ENCODE results near the gene RHO. TPM values are rescaled to one million over a fixed set of nuclear protein-coding genes. Genes with fewer than 3 reads are reported as not detected.

RHO gene
- total and polyA plus RNA-seq, 5 donors from 2014 or later = not detected

GRCh38 chr3:129501630-129502029 is 26.8 kb upstream of the RHO start:
- Histone ChIP-seq H3K9me3 (ENCODE audit: control insufficient read depth in 2 of 2, low read length in 2 of 2) (no peaks in the 10 kb centered on the region), H3K4me1 (ENCODE audit: control insufficient read depth, insufficient read depth, low read length, poor library complexity, severe bottlenecking) (no peaks in the 10 kb centered on the region), H3K27me3 (ENCODE audit: control insufficient read depth, insufficient read depth, low read length) (no peaks in the 10 kb centered on the region), H3K27ac (ENCODE audit: insufficient read depth, low read length, poor library complexity, severe bottlenecking) (no peak overlapping the region), H3K36me3 (ENCODE audit: control insufficient read depth, insufficient read depth, low read length) (peaks cover 12% of the 10 kb centered on the region), H3K4me3 (ENCODE audit: low read depth, low read length) (no peak overlapping the region)
- Mint-ChIP-seq H3K27ac (no peak overlapping the region), H3K4me3 (no peak overlapping the region), H3K4me1 (no peaks in the 10 kb centered on the region), H3K9me3 (no peaks in the 10 kb centered on the region), H3K36me3 (peaks cover 42% of the 10 kb centered on the region), H3K27me3 (no peaks in the 10 kb centered on the region)
- DNase-seq = no peak
- ATAC-seq (ENCODE audit: low read depth in 2 of 2) = no peak

DNA sequence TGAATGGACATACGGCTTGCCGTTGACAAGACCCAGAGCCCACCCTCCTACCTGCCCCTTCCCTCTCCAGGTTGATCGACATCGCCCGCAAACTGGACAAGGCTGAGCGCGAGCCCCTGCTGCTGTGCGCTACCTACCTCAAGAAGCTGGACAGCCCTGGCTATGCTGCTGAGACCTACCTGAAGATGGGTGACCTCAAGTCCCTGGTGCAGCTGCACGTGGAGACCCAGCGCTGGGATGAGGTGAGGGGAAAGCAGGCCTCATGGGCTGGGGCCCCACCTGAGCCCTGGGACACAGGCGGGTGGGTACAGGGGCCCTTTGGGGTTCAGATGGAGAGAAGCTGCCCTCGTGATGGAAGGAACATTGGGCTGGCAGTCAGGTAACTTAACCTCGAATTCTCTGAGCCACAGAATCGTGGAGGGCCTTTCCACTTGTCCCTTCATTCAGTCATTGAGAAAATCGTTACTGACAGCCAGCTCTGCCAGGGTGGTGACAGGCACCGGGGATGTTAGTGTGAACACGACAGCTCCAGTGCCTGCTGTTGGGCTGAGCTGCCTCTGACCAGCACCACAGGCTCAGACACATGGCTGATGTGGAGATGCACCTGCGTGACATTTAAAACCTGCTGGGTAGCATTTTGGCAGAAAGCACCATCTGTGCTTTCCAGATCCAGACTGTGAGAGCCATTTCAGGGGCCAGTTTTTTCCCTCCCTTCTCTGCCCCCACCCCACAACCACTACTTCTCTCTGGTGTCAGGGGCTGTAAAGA is 25.6 kb upstream of the RHO start:
- Mint-ChIP-seq H3K36me3 (peaks cover 39% of the 10 kb centered on the region), H3K27me3 (no peaks in the 10 kb centered on the region), H3K27ac (no peak overlapping the region), H3K4me3 (no peak overlapping the region), H3K4me1 (no peaks in the 10 kb centered on the region), H3K9me3 (no peaks in the 10 kb centered on the region)
- DNase-seq (no peak), ATAC-seq (ENCODE audit: low read depth in 2 of 2) (no peak)
- no peaks in the 10 kb centered on the region for H3K4me1 ChIP-seq (ENCODE audit: control insufficient read depth, insufficient read depth, low read length, poor library complexity, severe bottlenecking)
- H3K27ac ChIP-seq (ENCODE audit: insufficient read depth, low read length, poor library complexity, severe bottlenecking) = no peak overlapping the region
- H3K27me3 ChIP-seq (ENCODE audit: control insufficient read depth, insufficient read depth, low read length) = no peaks in the 10 kb centered on the region
- H3K36me3 ChIP-seq (ENCODE audit: control insufficient read depth, insufficient read depth, low read length) = peaks cover 22% of the 10 kb centered on the region
- no peak overlapping the region for H3K4me3 ChIP-seq (ENCODE audit: low read depth, low read length)
- H3K9me3 ChIP-seq (ENCODE audit: control insufficient read depth in 2 of 2, low read length in 2 of 2) = no peaks in the 10 kb centered on the region

DNA sequence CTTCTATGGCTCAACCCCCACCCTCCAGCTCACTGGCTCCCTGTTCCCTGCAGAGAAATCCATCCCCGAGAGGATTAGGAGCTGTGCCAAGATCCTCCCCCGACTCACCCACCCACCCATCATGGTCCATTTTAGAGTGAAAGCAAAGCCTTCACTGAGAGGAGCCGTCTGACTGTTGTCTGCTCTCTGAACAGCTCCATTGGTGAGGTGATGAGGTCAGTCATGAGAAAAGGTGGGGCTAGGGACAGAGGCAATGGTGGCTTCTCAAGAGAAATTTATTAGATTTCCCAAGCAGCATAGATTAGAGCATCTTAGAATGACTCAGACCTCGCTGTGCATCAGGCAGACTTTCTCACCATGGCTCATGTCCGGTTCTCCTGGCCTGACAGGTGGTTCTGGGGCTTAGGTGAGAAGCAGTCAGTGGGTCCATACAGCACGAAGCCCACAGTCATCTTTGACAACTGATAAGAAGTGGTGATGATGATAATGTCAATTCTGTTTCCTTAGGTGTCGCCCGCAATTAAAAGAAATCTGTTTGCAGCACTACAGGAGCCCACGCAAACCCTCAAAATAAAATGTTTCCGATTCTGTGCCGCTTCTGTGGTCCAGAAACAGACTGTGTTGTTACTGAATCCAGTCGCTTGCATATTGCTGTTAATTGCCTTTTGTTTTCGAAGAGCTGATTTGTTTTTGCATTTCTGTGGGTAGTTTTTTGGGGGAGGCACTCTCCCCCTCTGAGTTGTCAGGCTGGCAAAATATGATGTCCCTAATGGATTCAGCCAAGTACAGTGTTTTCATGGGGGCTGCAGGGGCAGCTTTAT is 24.8 kb upstream of the RHO start:
- ATAC-seq (ENCODE audit: low read depth in 2 of 2) = no peak
- Mint-ChIP-seq H3K4me3 (no peak overlapping the region), H3K27me3 (no peaks in the 10 kb centered on the region), H3K4me1 (no peaks in the 10 kb centered on the region), H3K36me3 (peaks cover 42% of the 10 kb centered on the region), H3K9me3 (no peaks in the 10 kb centered on the region), H3K27ac (no peak overlapping the region)
- no peaks in the 10 kb centered on the region for H3K4me1 ChIP-seq (ENCODE audit: control insufficient read depth, insufficient read depth, low read length, poor library complexity, severe bottlenecking)
- DNase-seq = no peak
- H3K4me3 ChIP-seq (ENCODE audit: low read depth, low read length) = no peak overlapping the region
- H3K27me3 ChIP-seq (ENCODE audit: control insufficient read depth, insufficient read depth, low read length) = no peaks in the 10 kb centered on the region
- H3K27ac ChIP-seq (ENCODE audit: insufficient read depth, low read length, poor library complexity, severe bottlenecking) = no peak overlapping the region
- H3K9me3 ChIP-seq (ENCODE audit: control insufficient read depth in 2 of 2, low read length in 2 of 2) = no peaks in the 10 kb centered on the region
- peaks cover 22% of the 10 kb centered on the region for H3K36me3 ChIP-seq (ENCODE audit: control insufficient read depth, insufficient read depth, low read length)

GRCh38 chr3:129504471-129505100 is 23.9 kb upstream of the RHO start:
- Histone ChIP-seq H3K4me3 (ENCODE audit: low read depth, low read length) (no peak overlapping the region), H3K9me3 (ENCODE audit: control insufficient read depth in 2 of 2, low read length in 2 of 2) (no peaks in the 10 kb centered on the region), H3K4me1 (ENCODE audit: control insufficient read depth, insufficient read depth, low read length, poor library complexity, severe bottlenecking) (no peaks in the 10 kb centered on the region), H3K36me3 (ENCODE audit: control insufficient read depth, insufficient read depth, low read length) (peaks cover 22% of the 10 kb centered on the region), H3K27ac (ENCODE audit: insufficient read depth, low read length, poor library complexity, severe bottlenecking) (no peak overlapping the region), H3K27me3 (ENCODE audit: control insufficient read depth, insufficient read depth, low read length) (no peaks in the 10 kb centered on the region)
- no peaks in the 10 kb centered on the region for H3K9me3 Mint-ChIP-seq
- ATAC-seq (ENCODE audit: low read depth in 2 of 2) = no peak
- no peaks in the 10 kb centered on the region for H3K4me1 Mint-ChIP-seq
- no peaks in the 10 kb centered on the region for H3K27me3 Mint-ChIP-seq
- peaks cover 44% of the 10 kb centered on the region for H3K36me3 Mint-ChIP-seq
- no peak overlapping the region for H3K4me3 Mint-ChIP-seq
- H3K27ac Mint-ChIP-seq = no peak overlapping the region
- no peak for DNase-seq

GRCh38 chr3:129505341-129505740 is 23.1 kb upstream of the RHO start:
- no peaks in the 10 kb centered on the region for H3K4me1 Mint-ChIP-seq
- H3K4me3 Mint-ChIP-seq = no peak overlapping the region
- ATAC-seq (ENCODE audit: low read depth in 2 of 2) = no peak
- no peak overlapping the region for H3K27ac ChIP-seq (ENCODE audit: insufficient read depth, low read length, poor library complexity, severe bottlenecking)
- H3K36me3 ChIP-seq (ENCODE audit: control insufficient read depth, insufficient read depth, low read length) = peaks cover 19% of the 10 kb centered on the region
- H3K27me3 ChIP-seq (ENCODE audit: control insufficient read depth, insufficient read depth, low read length) = no peaks in the 10 kb centered on the region
- H3K27me3 Mint-ChIP-seq = no peaks in the 10 kb centered on the region
- no peak for DNase-seq
- no peaks in the 10 kb centered on the region for H3K4me1 ChIP-seq (ENCODE audit: control insufficient read depth, insufficient read depth, low read length, poor library complexity, severe bottlenecking)
- H3K27ac Mint-ChIP-seq = no peak overlapping the region
- no peaks in the 10 kb centered on the region for H3K9me3 Mint-ChIP-seq
- H3K4me3 ChIP-seq (ENCODE audit: low read depth, low read length) = no peak overlapping the region
- peaks cover 43% of the 10 kb centered on the region for H3K36me3 Mint-ChIP-seq
- no peaks in the 10 kb centered on the region for H3K9me3 ChIP-seq (ENCODE audit: control insufficient read depth in 2 of 2, low read length in 2 of 2)

GRCh38 chr3:129506231-129506742 is 22.2 kb upstream of the RHO start:
- no peaks in the 10 kb centered on the region for H3K4me1 ChIP-seq (ENCODE audit: control insufficient read depth, insufficient read depth, low read length, poor library complexity, severe bottlenecking)
- DNase-seq (no peak), ATAC-seq (ENCODE audit: low read depth in 2 of 2) (no peak)
- no peak overlapping the region for H3K4me3 ChIP-seq (ENCODE audit: low read depth, low read length)
- Mint-ChIP-seq H3K9me3 (no peaks in the 10 kb centered on the region), H3K27me3 (no peaks in the 10 kb centered on the region), H3K36me3 (peaks cover 34% of the 10 kb centered on the region), H3K4me1 (peaks cover 0 to 2% (median 0%) of the 10 kb centered on the region in 4 donors), H3K4me3 (no peak overlapping the region), H3K27ac (no peak overlapping the region)
- H3K27me3 ChIP-seq (ENCODE audit: control insufficient read depth, insufficient read depth, low read length) = no peaks in the 10 kb centered on the region
- H3K36me3 ChIP-seq (ENCODE audit: control insufficient read depth, insufficient read depth, low read length) = peaks cover 17% of the 10 kb centered on the region
- no peak overlapping the region for H3K27ac ChIP-seq (ENCODE audit: insufficient read depth, low read length, poor library complexity, severe bottlenecking)
- H3K9me3 ChIP-seq (ENCODE audit: control insufficient read depth in 2 of 2, low read length in 2 of 2) = no peaks in the 10 kb centered on the region

- no peaks in the 10 kb centered on the region for H3K27me3 ChIP-seq (ENCODE audit: control insufficient read depth, insufficient read depth, low read length)
- H3K27ac Mint-ChIP-seq = no peak overlapping the region
- peaks cover 35% of the 10 kb centered on the region for H3K36me3 Mint-ChIP-seq
- H3K27ac ChIP-seq (ENCODE audit: insufficient read depth, low read length, poor library complexity, severe bottlenecking) = no peak overlapping the region
- no peaks in the 10 kb centered on the region for H3K9me3 ChIP-seq (ENCODE audit: control insufficient read depth in 2 of 2, low read length in 2 of 2)
- H3K27me3 Mint-ChIP-seq = no peaks in the 10 kb centered on the region
- H3K4me1 ChIP-seq (ENCODE audit: control insufficient read depth, insufficient read depth, low read length, poor library complexity, severe bottlenecking) = no peaks in the 10 kb centered on the region
- H3K36me3 ChIP-seq (ENCODE audit: control insufficient read depth, insufficient read depth, low read length) = peaks cover 17% of the 10 kb centered on the region
- H3K9me3 Mint-ChIP-seq = no peaks in the 10 kb centered on the region
- no peak overlapping the region for H3K4me3 ChIP-seq (ENCODE audit: low read depth, low read length)
- no peak for ATAC-seq (ENCODE audit: low read depth in 2 of 2)
- DNase-seq = no peak
- peaks cover 0 to 2% (median 0%) of the 10 kb centered on the region in 4 donors for H3K4me1 Mint-ChIP-seq
- H3K4me3 Mint-ChIP-seq = no peak overlapping the region
Measured at GRCh38 chr3:129507181-129507831, 21.1 kb upstream of the RHO start.
